ENCODE data around the gene FDCSP. TPM values are rescaled to one million over a fixed set of nuclear protein-coding genes. Genes with fewer than 3 reads are reported as not detected.

Gene FDCSP
- not detected in 2 replicates for total RNA-seq (2014; rRNA removed; shearing (Covaris generic))
- not detected in 2 replicates for polyA plus RNA-seq (2016; fragmentation: Nextera tagmentation; extraction: Ambion mirVana)

DNA sequence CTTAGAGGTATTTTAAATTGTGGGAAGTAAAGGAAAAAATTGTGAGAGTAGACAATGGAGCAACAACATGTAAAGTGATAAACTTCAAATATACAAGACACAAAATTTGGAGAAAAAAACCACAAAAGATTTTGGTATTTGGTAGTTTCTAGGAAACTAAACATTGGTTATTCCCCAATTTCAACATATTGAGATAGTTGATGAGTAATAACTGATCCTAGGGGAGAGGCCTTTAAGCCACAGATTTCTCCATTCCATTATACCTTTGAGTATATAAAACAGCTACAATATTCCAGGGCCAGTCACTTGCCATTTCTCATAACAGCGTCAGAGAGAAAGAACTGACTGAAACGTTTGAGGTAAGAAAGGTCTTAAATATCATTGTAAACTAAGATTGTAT is at the start of gene FDCSP:
Gene FDCSP, plus strand, starts transcription at position 301 of the 400 bp plus-strand sequence. CDS start 5,071 bp downstream, outside the sequence.
- 12 to 19% methylated on average over 2 of the region's 2 CpGs for WGBS, 2 experiments (ENCODE audit: low coverage in 1 of 2, low lambda C conversion rate in 2 of 2, missing lambda C conversion rate in 2 of 2)
- no peak for TF ChIP-seq EZH2phosphoT487 (IDR thresholded peaks at IDR 0.05; ENCODE audit: insufficient read depth, low read depth)
- TF ChIP-seq EZH2 (IDR thresholded peaks at IDR 0.05; ENCODE audit: insufficient read depth, poor library complexity, severe bottlenecking), result no peak
- no peak within 1 kb of the TSS for H3K4me3 ChIP-seq
- H3K9me3 ChIP-seq (ENCODE audit: low read depth), result no peaks in the 10 kb centered on the region
- H3K36me3 ChIP-seq (ENCODE audit: low read depth), result no peaks in the 10 kb centered on the region
- no peak within 1 kb of the TSS for H3K27ac ChIP-seq
- no peaks in the 10 kb centered on the region for H3K27me3 ChIP-seq (replicated peaks; ENCODE audit: insufficient read depth)
- H3K9ac ChIP-seq, result no peak within 1 kb of the TSS
- H3F3A ChIP-seq (ENCODE audit: insufficient read depth), result no peaks in the 10 kb centered on the region
- no peaks in the 10 kb centered on the region for H3K79me2 ChIP-seq (ENCODE audit: insufficient read depth)
- no peaks in the 10 kb centered on the region for H3K4me1 ChIP-seq (ENCODE audit: insufficient read depth)
- in situ Hi-C loops (cut with MboI), result no loop called here
- H3K4me2 ChIP-seq (ENCODE audit: unreplicated experiment), result no peak within 1 kb of the TSS
- no peak for DNase-seq
- H4K20me1 ChIP-seq (ENCODE audit: insufficient read depth), result no peaks in the 10 kb centered on the region
- H2AFZ ChIP-seq, result no peak within 1 kb of the TSS
- H3K9me2 ChIP-seq (ENCODE audit: insufficient read depth), result no peaks in the 10 kb centered on the region

DNA sequence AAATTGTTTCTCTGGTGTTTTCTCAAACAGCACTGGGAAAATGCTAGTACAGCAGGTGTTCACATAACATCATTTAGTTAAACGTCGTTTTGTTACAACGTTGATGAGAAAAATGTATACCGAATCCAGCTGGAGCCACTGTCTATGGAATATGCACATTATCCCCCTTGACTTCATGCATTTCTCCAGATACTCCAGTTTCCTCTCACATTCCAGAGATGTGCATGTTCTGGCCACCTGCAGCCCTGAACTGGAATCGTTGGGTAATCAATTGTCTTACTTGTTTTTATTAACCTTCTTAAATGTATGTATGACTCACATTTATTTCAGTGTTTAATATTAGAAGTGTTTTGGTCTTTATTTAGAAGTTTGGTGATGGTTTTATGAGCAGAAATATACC is 48.8 kb upstream of the FDCSP start:
- no peak overlapping the region for H3K4me3 ChIP-seq
- in situ Hi-C loops (cut with MboI), result loop anchor here (25.0 kb wide), 1 partner anchor 490 kb away; no protein-coding TSS in a partner anchor
- DNase-seq, result no peak
- no peaks in the 10 kb centered on the region for H3F3A ChIP-seq (ENCODE audit: insufficient read depth)
- TF ChIP-seq EZH2phosphoT487 (IDR thresholded peaks at IDR 0.05; ENCODE audit: insufficient read depth, low read depth) (no peak), EZH2 (IDR thresholded peaks at IDR 0.05; ENCODE audit: insufficient read depth, poor library complexity, severe bottlenecking) (no peak)
- no peaks in the 10 kb centered on the region for H3K9me3 ChIP-seq (ENCODE audit: low read depth)
- no peak overlapping the region for H2AFZ ChIP-seq
- WGBS, 2 experiments (ENCODE audit: low coverage in 1 of 2, low lambda C conversion rate in 2 of 2, missing lambda C conversion rate in 2 of 2), result 3 to 6% methylated on average over 5 of the region's 5 CpGs
- no peaks in the 10 kb centered on the region for H3K9me2 ChIP-seq (ENCODE audit: insufficient read depth)
- H3K4me1 ChIP-seq (ENCODE audit: insufficient read depth), result no peaks in the 10 kb centered on the region
- no peaks in the 10 kb centered on the region for H3K27me3 ChIP-seq (replicated peaks; ENCODE audit: insufficient read depth)
- H3K27ac ChIP-seq, result no peak overlapping the region
- H3K9ac ChIP-seq, result no peak overlapping the region
- no peaks in the 10 kb centered on the region for H4K20me1 ChIP-seq (ENCODE audit: insufficient read depth)
- H3K4me2 ChIP-seq (ENCODE audit: unreplicated experiment), result no peak overlapping the region
- no peaks in the 10 kb centered on the region for H3K36me3 ChIP-seq (ENCODE audit: low read depth)
- H3K79me2 ChIP-seq (ENCODE audit: insufficient read depth), result no peaks in the 10 kb centered on the region

DNA sequence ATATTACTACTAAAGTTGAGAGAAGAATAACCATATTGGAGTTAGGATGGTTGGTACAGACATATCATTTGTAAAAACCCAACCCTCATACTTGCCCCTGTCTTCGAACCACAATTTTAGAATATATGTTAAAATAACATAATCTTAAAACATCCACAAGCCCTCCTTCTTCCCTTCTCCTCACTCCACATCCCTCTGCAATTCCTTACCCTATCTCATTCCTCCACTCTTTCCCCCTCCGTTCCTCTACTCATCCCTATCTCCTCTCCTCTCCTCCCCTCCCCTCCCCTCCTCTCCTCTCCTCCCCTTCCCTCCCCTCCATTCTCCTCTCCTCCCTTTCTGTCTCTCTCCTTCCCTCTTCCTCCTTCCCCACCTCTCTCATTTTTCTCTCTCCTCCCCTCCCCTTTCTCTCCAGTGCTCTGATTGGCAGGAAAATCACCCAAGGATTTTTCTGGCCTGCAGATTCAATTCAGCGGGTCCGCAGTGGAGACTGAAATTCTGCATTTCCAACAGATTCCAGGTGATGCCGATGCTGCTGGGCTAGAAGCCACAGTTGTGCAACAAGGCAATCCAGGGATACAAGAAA is 47.8 kb upstream of the FDCSP start:
- Histone ChIP-seq H3K36me3 (ENCODE audit: low read depth) (no peaks in the 10 kb centered on the region), H3K4me3 (no peak overlapping the region), H3K27ac (no peak overlapping the region), H2AFZ (no peak overlapping the region), H3K9me2 (ENCODE audit: insufficient read depth) (no peaks in the 10 kb centered on the region), H3F3A (ENCODE audit: insufficient read depth) (no peaks in the 10 kb centered on the region), H3K4me2 (ENCODE audit: unreplicated experiment) (no peak overlapping the region), H3K27me3 (replicated peaks; ENCODE audit: insufficient read depth) (no peaks in the 10 kb centered on the region), H3K4me1 (ENCODE audit: insufficient read depth) (no peaks in the 10 kb centered on the region), H4K20me1 (ENCODE audit: insufficient read depth) (no peaks in the 10 kb centered on the region), H3K9me3 (ENCODE audit: low read depth) (no peaks in the 10 kb centered on the region), H3K79me2 (ENCODE audit: insufficient read depth) (no peaks in the 10 kb centered on the region), H3K9ac (no peak overlapping the region)
- DNase-seq, result no peak
- WGBS, 2 experiments (ENCODE audit: low coverage in 1 of 2, low lambda C conversion rate in 2 of 2, missing lambda C conversion rate in 2 of 2), result 48 to 49% methylated on average over 4 to 5 of the region's 5 CpGs
- in situ Hi-C loops (cut with MboI), result loop anchor here (25.0 kb wide), 1 partner anchor 491 kb away; no protein-coding TSS in a partner anchor
- no peak for TF ChIP-seq EZH2 (IDR thresholded peaks at IDR 0.05; ENCODE audit: insufficient read depth, poor library complexity, severe bottlenecking)
- no peak for TF ChIP-seq EZH2phosphoT487 (IDR thresholded peaks at IDR 0.05; ENCODE audit: insufficient read depth, low read depth)

DNA sequence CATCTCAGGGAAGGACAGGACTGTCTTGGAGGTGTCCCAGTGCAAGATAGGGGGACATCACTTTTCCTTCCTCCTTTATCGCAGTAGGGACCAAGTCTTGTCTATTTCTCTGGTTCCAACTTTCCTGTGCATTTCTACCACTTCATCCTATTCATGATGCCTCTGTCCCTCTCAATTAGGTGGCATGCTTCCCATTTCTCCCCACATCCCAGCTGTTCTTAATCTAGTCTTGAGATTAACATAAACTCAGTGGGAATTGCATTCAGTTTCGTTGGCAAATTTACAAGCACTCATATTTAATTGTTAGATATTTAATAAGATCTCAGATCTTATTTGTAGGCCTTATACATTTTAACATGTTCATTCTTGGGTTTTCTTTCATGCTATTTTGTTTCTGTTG is 46.1 kb upstream of the FDCSP start:
- H3K27ac ChIP-seq, result no peak overlapping the region
- H3K9me3 ChIP-seq (ENCODE audit: low read depth), result no peaks in the 10 kb centered on the region
- H3K4me1 ChIP-seq (ENCODE audit: insufficient read depth), result no peaks in the 10 kb centered on the region
- H3F3A ChIP-seq (ENCODE audit: insufficient read depth), result no peaks in the 10 kb centered on the region
- no peak overlapping the region for H3K9ac ChIP-seq
- H3K4me3 ChIP-seq, result no peak overlapping the region
- TF ChIP-seq EZH2 (IDR thresholded peaks at IDR 0.05; ENCODE audit: insufficient read depth, poor library complexity, severe bottlenecking) (no peak), EZH2phosphoT487 (IDR thresholded peaks at IDR 0.05; ENCODE audit: insufficient read depth, low read depth) (no peak)
- WGBS, 2 experiments (ENCODE audit: low coverage in 1 of 2, low lambda C conversion rate in 2 of 2, missing lambda C conversion rate in 2 of 2), result 30 to 34% methylated on average over 2 of the region's 2 CpGs
- no peak overlapping the region for H2AFZ ChIP-seq
- H3K79me2 ChIP-seq (ENCODE audit: insufficient read depth), result no peaks in the 10 kb centered on the region
- H3K4me2 ChIP-seq (ENCODE audit: unreplicated experiment), result no peak overlapping the region
- H3K27me3 ChIP-seq (replicated peaks; ENCODE audit: insufficient read depth), result no peaks in the 10 kb centered on the region
- no peaks in the 10 kb centered on the region for H3K9me2 ChIP-seq (ENCODE audit: insufficient read depth)
- in situ Hi-C loops (cut with MboI), result loop anchor here (25.0 kb wide), 1 partner anchor 493 kb away; no protein-coding TSS in a partner anchor
- no peak for DNase-seq
- H4K20me1 ChIP-seq (ENCODE audit: insufficient read depth), result no peaks in the 10 kb centered on the region
- no peaks in the 10 kb centered on the region for H3K36me3 ChIP-seq (ENCODE audit: low read depth)
